Measurements from ENCODE around the gene ARHGEF35.

ARHGEF35 gene

DNA sequence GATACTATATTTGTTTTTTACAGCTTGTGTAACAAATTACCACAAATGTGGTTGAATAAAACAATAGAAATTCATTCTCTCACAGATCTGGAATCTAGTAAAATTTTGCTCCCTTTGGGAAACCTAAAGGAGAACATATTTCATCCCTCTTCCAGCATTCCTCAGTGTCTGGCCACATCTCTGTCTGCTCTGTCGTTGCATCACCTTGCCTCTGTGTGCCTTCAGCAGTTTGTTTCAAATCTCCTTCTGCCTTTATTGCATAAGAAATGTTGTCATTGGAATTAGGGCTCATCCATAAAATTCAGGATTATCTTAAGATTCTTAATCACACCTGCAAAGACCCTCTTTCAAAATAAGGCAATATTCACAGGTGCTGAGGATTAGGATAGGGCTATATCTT lies 58.1 kb downstream of the ARHGEF35 start (continued):
- TF ChIP-seq, protein P1, sequence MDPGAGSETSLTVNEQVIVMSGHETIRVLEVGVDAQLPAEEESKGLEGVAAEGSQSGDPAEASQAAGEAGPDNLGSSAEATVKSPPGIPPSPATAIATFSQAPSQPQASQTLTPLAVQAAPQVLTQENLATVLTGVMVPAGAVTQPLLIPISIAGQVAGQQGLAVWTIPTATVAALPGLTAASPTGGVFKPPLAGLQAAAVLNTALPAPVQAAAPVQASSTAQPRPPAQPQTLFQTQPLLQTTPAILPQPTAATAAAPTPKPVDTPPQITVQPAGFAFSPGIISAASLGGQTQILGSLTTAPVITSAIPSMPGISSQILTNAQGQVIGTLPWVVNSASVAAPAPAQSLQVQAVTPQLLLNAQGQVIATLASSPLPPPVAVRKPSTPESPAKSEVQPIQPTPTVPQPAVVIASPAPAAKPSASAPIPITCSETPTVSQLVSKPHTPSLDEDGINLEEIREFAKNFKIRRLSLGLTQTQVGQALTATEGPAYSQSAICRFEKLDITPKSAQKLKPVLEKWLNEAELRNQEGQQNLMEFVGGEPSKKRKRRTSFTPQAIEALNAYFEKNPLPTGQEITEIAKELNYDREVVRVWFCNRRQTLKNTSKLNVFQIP (CRISPR knock-in tag; IDR thresholded peaks at IDR 0.05; ENCODE audit: borderline replicate concordance, low read depth), result no peak
- TF ChIP-seq ARNTL (CRISPR knock-in tag; IDR thresholded peaks at IDR 0.05; ENCODE audit: borderline replicate concordance, low read depth), result no peak
- no peak for TF ChIP-seq OSR1 (CRISPR knock-in tag; IDR thresholded peaks at IDR 0.05)
- no peak for TF ChIP-seq ZFP3 (CRISPR knock-in tag; IDR thresholded peaks at IDR 0.05)
- TF ChIP-seq ZC3H10 (CRISPR knock-in tag; IDR thresholded peaks at IDR 0.05), result no peak
- TF ChIP-seq SNAI2 (CRISPR knock-in tag; IDR thresholded peaks at IDR 0.05), result no peak

Measured in SK-N-SH treated with all-trans-retinoic acid at 6 μM for 48 hours (cell line).